HG02938 (cell line): Measurements from ENCODE around the gene KIF24.
"Not testable (repeated sequence)": the region's sequence is repeated elsewhere in the genome, so short reads cannot be mapped to it uniquely, and the experiment has no call there.

Source experiments
- ATAC-seq: cut with Tn5 transposase; IDR thresholded peaks from one replicate; pipeline ENCODE4 v1.9.1; 2021; ENCODE audit warnings: mild to moderate bottlenecking, moderate library complexity; ENCODE audit not compliant: unreplicated experiment

Gene KIF24

GRCh38 chr9:34332076-34332964, 3.3 kb upstream of the KIF24 start:
- ATAC-seq: no peak

- no peak for ATAC-seq
These were observed 2.1 kb upstream of the KIF24 start for GRCh38 chr9:34331196-34331595.

- no peak for ATAC-seq
These were observed 525 bp downstream of the KIF24 start for GRCh38 chr9:34328500-34328986.

GRCh38 chr9:34326690-34327089, 2.4 kb downstream of the KIF24 start:
- ATAC-seq: no peak

GRCh38 chr9:34322899-34323591, 6.0 kb downstream of the KIF24 start:
- no peak for ATAC-seq

- no peak for ATAC-seq
These were observed 7.6 kb downstream of the KIF24 start for GRCh38 chr9:34321451-34321850.

- no peak for ATAC-seq
These were observed 10.8 kb downstream of the KIF24 start for GRCh38 chr9:34318163-34318790.

- no peak for ATAC-seq
These were observed 11.6 kb downstream of the KIF24 start for GRCh38 chr9:34317436-34317835.

- no peak for ATAC-seq
These were observed 17.4 kb downstream of the KIF24 start for GRCh38 chr9:34311499-34312185.

- ATAC-seq: no peak
These were observed 18.9 kb downstream of the KIF24 start for GRCh38 chr9:34310215-34310614.

- ATAC-seq: not testable (repeated sequence)
These were observed 20.8 kb downstream of the KIF24 start for GRCh38 chr9:34308316-34308715.

- not testable (repeated sequence) for ATAC-seq
These were observed 28.0 kb downstream of the KIF24 start for GRCh38 chr9:34301064-34301463.

GRCh38 chr9:34292552-34292951, 36.5 kb downstream of the KIF24 start:
- no peak for ATAC-seq

GRCh38 chr9:34291423-34291822, 37.6 kb downstream of the KIF24 start:
- ATAC-seq: no peak

- no peak for ATAC-seq
These were observed 38.0 kb downstream of the KIF24 start for GRCh38 chr9:34291023-34291422.

- no peak for ATAC-seq
These were observed 39.9 kb downstream of the KIF24 start for GRCh38 chr9:34289159-34289558.

GRCh38 chr9:34282096-34282495, 47.0 kb downstream of the KIF24 start:
- ATAC-seq: no peak

GRCh38 chr9:34279411-34279810, 49.7 kb downstream of the KIF24 start:
- ATAC-seq: no peak
